ENCODE results near the gene PPP6R1. TPM values are rescaled to one million over a fixed set of nuclear protein-coding genes. Genes with fewer than 3 reads are reported as not detected.
"Not testable (repeated sequence)": the region's sequence is repeated elsewhere in the genome, so short reads cannot be mapped to it uniquely, and the experiment has no call there.

PPP6R1 gene
- total RNA-seq, 1 donor from 2014 or later, result 47.4 TPM

DNA sequence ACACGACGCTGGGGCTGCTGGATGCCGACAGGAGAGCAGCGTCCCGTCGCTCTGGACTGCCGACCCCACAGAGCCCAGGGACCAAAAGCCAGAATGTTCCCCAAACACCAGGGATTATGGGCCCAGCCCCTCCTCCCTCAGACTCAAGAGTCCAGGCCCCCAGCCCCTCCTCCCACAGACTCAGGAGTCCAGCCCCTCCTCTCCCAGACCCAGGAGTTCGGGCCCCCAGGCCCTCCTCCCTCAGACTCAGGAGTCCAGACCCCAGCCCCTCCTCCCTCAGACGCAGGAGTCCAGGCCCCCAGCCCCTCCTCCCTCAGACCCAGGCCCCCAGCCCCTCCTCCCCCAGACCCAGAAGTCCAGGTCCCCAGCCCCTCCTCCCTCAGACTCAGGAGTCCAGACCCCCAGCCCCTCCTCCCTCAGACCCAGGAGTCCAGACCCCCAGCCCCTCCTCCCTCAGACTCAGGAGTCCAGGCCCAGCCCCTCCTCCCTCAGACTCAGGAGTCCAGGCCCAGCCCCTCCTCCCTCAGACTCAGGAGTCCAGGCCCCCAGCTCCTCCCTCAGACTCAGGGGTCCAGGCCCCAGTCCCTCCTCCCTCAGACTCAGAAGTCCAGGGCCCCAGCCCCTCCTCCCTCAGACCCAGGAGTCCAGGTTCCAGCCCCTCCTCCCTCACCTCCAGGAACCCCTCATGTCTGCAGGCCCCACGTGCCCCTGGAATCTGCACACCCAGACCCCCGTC, 34.0 kb downstream of the PPP6R1 start:
- ATAC-seq, result not testable (repeated sequence)

DNA sequence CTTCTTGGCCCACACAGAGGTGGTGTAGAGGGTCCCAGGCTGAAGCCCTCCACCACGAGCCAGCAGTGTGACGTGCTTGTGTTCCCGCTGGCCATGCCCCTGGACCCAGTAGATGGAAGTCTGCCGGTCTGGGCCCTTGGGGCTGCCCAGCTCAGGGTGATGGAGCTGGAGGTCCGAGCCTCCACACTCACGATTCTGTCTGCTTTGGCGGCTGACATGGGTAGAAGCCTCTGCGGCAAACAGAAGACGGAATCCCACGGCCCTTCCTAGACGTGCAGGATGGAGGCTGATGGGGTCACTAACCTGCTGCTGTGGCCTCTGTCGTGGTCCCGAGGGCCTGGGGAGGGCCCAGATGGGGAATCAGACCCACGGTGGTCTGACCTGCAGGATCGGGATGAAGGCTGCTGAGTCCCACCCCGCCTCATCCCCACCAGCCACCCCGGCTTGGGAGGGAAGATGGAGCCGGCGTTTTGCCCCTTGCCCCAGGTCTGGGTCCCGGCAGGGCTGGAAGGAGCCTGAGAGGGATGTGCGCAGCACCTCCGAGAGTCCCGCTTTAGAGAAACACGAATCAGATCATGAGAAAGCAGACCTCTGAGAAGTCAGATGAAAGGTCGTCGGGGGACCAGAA, 34.7 kb downstream of the PPP6R1 start:
- ATAC-seq, result peak; percentile 12

DNA sequence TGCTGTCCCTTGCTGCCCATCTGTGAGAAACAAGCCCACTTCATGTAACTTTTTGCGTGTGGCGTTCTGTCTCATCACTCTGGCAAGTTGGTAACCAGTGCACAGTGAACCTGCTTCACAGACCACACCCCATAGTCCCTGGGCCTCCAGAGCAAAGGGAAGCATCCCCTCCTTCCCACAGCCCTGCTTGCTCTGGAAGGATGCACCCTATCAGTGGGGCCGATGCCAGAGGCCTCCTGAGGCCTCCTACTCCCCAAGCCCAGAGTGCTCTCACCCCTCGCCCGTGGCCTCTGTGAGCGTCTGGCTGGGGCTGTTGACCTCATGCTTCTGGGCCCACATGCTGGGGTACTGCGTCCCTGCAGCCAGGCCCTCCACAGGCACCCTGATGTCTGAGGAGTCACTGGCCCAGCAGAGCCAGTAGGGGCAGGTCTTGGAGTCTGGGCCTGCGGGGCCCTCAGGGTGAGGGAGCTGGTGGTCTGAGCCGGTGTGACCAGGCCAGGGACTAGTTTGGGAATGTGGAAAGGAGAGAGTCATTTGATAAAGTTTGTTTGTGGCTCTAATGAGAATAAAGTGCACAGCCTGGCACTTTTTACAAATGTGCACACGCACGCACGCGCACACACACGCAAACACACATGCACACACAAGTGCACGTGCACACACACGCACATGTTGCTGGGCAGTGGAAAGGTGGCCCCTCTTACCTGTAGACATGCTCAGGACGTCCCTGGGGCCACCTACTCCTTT, 35.4 kb downstream of the PPP6R1 start:
- peak; percentile 9 for ATAC-seq

DNA sequence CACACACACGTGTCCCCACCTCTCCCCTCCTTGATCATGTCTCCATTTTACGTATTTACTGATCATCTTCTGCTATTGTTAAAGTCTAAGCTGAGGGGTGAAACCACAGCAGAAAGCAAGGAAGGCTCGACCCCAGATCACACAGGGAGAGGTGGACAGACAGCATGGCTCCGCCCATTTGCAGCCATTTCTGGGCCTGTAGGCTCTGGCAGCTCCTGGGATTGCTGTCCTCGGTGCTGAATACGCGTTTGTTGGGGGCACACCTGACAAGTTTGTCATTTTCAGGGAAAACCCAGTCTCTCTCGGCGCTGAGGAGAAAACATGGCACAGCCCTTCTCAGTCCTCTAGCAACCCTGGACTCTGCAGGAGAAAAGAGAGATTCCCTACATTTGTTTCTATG, 38.3 kb downstream of the PPP6R1 start:
- ATAC-seq, result no peak

DNA sequence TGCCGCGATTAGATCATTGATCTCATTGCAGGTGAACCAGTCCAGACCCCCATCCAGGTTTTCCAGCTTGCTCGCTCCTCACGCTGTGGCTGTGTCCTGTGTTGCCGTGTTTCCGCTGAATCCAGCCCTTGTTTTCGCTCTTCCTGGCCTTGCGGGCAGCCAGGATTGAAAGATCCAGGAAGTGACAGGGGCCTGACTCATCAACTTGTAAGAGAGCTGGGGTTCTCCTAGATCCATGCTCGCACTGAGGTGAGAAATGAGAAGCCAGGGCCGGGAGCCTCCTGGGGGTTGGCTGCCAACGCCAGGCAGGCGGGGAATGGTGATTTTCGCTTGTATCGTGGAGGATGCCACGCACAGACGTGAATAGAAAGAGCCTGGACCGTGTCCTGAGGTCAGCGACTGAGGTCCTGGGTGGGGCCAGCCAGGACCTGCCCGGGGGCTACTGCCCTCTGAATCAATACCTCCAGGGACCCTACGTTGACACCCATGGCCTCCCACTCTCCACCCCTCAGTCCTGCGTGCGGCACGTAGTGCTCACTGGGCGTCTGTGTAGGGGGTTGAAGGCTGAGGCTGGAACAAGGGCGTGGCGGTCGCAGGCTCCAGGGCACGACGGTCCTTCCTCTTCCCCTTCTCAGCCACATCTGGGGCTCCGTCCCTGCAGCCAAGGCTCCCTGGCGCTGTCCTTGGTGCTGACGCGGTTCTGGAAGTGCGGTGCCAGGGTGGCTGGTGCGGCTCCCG, 42.2 kb downstream of the PPP6R1 start:
- ATAC-seq, result peak; percentile 93

DNA sequence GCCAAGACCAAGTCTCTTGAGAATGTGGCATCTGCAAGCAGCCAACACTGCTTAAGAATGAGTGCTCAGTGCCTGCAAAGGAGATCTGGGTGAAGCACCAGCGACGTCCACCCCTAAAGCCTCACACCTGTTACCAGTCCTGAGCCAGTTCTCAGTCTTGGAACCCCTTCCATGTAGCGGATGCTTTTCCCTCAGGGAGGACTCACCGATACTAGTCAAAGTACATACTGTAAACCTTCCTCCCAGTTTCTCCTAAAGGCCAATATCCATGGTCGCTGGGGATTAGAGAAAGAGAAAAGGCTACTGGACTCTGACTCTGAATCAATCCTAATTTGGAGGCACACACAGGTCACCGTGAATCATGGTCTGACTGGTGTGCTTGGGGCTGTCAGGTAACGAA, 45.3 kb downstream of the PPP6R1 start:
- no peak for ATAC-seq

DNA sequence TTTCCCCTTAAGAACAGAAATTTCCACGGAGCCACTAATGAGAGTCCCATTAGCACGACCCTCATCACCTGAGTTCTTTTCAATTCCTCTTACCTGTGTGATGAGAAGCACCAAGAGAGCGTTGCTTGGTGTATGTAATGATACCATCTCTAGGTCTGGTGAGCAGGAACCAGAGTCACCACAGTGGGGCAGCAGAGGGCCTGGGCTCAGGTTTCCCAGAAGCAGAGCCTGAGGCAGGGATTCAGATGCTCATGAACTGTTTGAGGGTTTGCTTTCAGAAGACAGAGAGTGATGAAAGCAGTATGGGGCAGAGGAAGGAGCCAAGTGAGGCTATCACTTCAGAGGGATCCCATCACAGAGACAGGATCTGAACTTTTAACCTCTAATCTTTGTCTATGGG, 46.4 kb downstream of the PPP6R1 start:
- no peak for ATAC-seq

DNA sequence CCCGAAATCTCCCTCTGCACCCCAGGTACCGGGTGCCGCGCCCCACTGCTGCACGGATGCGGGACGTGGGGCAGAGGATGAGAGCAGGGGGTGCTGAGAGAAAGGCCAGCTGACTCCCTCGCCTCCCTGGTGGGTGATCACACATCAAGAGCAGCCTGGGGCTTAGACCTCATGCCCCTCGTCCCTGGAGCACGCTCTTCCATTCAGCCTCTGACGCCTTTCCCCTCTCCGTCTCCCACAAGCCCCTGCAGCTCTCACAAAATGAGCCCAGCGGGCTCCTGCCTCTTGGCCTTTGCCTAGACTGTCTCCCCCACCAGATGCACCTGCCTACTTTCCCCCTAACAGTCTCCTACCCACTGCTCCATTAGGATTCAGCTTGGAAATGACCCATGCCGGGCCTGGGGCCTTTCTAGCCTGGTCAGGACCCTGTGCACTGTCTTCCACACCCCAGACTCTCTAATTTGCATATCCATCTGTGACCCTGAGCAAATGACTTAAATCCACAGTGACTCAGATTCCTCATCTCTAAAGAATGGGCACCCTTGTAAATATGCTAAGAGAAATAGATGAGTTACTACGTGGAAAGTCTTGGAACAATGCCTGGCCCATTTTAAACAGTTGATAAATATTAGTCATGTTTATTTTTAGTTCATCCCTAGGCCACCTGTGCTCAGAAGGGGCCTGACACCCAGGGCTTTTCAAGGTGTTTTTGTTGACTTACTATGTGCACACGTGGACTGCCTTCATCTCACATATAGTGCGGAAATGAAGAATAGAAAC, 48.9 kb downstream of the PPP6R1 start:
- ATAC-seq, result peak; percentile 79

DNA sequence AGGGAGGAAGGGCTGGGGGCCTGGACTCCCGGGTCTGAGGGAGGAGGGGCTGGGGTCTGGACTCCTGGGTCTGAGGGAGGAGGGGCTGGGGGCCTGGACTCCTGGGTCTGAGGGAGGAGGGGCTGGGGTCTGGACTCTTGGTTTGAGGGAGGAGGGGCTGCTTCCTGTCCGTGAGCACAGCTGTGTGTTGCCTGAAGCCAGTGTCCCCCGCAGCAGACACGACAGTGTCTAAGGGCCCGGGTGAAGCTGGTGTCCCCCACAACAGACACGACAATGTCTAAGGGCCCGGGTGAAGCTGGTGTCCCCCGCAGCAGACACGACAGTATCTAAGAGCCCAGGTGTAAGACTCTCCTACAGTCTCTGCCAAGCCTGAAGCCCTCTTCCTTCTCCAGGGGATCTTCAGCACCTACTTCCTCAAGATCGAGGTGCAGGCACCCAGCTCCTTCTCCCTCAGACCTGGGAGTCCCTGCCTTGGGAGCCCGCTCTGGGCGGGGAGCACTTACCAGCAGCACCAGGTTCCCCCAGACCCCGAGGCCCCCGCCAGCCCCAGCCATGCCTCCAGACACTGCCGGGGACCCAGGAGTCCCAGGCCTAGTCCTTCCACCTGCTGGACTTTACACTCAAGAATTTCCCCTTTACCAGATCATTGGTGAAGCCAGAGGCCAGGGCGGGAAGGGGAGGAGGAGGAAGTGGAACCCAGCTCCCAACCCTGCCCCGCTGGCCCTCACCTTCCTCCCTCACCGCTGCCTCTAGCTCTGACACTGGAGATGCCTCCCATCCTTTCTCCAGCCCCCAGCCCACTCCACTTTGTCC, 49.7 kb downstream of the PPP6R1 start, which contains the start of gene PTPRH:
Gene PTPRH, minus strand, starts transcription at position 622 of the 813 bp plus-strand sequence. Its CDS starts 68 bp downstream, at position 554.
- ATAC-seq, result peak; percentile 56

DNA sequence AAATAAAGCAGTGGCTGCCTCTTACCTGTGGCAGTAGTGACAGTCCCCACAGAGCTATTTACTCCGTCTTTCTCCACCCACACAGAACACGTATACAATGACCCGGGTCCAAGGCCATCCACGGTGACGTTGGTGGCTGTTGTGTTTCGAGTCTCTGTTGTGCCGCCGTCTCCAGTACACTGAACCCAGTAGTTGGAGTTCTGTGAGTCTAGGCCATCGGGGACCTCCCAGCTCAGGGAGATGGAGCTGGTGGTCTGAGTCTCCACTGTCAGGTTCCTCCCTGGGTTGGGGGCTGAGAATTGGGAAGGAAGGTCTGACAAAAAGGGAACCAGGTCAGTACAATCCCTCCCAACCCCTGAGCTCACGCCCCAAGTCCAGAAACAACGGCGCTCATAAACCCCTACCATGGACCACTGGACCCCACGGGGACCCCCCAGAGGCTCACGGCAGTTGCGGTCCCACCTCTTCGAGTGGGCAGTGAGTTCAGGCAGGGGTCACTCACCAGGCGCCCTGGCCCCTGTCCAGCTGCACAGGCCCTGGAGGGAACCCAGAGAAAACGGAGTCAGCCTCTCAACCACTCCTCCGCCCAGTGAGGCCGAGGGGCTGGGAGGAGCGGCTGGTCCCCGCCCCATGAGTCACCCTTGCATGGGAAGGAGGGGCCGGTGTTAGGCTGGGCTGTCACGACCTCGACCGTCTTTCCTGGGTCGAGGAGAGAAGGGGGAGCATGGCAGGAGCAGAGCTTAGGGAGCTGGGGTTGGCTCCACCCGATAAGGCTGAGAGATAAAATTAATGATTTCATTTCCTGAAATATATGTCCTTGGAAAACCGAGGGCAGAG, 51.9 kb downstream of the PPP6R1 start:
- ATAC-seq, result peak; percentile 91

DNA sequence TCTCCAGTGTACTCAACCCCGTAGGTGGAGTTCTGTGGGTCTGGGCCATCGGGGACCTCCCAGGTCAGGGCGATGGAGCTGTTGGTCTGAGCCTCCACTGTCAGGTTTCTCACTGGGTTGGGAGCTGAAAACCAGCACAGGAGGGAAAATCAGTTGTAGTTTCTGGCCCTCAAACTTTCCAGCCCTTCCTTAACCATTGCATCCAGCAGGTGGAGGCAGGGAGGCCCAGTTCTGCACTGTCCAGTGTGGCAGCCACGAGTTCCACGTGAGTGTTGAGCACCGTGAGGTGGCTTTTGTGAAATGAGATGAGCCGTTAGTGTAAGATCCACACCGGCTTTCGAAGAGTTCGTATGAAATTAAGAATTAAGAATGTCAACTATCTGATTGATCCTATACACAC, 56.6 kb downstream of the PPP6R1 start:
- ATAC-seq, result not testable (repeated sequence)

DNA sequence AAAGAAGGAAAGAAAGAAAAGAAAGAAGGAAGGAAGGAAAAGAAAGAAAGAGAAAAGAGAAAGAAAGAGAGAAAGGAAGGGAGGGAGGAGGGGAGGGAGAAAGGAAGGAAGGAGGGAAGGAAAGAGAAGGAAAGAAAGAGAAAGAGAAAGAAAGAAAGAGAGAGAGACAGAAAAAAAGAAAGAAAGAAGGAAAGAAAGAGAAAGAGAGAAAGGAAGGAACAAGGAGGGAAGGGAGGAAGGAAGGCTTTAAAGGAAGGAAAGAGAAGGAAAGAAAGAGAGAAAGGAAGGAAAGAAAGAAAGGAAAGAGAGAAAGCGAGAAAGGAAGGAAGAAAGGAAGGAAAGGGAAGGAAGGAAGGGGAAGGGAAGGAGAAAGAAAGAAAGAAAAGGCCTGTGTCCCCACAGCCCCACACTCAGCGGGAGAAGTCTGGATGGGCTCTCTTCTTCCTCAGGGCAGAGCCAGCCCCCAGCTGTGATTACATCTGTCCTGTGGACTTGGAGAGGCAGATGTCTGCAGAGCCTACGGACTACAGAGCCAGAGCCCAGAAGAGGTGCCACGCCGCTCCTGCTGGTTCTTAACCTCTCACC, 59.1 kb downstream of the PPP6R1 start:
- ATAC-seq, result no peak

DNA sequence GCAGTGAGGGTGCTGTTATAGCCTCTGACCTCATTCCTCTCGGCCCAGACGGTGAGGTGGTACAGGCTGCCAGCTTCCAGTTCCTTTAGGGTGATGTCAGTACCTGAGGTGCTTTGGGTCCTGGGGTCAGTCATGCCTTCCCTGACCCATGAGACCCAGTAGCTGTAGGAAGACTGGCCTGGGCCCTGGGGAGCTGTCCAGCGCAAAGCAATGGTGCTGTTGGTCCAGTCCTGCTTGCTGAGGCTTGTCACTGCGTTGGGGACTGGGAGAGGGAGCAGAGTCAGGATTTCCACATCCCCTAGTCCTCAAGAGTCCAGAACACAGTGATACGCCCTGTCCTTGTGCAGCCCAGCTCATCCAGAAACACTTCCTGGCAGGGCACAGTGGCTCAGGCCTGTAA, 60.2 kb downstream of the PPP6R1 start:
- ATAC-seq, result no peak

DNA sequence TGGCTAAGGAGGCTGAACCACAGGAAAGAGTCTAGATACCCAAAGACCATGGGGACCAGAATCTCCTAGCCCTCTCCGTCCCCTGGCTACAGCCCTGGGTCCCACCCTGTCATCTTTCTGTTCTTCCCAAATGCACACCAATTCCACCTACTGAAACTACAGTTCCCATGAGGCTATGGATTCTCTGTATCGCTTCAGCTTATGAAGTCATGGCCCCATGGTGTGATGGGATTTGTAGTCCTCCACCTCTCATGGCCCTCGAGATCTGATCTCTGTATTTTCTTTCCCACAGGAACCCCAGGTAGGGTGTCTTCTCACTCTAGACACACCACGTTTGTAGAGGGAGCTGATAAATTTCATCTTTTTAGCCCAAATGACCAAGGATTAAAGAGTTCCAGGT, 61.3 kb downstream of the PPP6R1 start:
- ATAC-seq, result no peak

DNA sequence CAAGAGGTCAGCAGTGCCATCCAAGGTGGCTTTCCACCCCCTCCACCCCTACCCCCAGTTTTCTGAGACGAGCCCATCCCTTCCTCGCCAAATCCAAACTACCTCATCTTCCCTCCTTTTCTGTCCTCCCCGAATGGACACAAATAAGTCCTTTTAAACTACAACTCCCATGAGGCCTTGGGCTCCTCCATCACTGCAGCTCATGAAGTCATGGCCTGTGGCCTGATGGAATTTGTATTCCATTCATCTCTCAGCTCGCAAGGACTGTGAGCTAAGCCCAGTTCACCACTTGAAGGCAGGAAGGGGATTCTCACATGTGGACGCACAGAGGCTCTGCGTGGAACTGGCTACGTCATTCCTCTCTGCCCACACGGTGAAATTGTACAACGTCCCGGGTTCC, 62.0 kb downstream of the PPP6R1 start:
- ATAC-seq, result no peak

DNA sequence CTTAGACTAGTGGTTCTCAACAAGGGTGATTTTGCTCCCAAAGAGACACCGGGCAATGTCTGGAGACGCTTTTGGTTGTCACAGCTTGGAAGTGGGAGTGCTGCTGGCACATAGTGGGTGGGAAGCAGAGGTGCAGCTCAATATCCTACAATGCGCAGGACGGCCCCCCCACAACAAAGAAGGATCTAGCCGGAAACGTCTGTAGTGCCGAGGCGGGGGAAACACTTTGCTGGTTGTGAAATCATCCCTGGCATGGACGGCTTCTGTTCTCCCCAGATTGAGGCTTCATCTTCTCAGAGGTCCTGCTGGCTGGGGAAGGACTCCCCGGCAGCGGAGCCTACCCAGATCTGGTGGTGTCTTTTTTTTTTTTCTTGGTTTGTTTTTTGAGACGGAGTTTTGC, 65.3 kb downstream of the PPP6R1 start:
- no peak for ATAC-seq

DNA sequence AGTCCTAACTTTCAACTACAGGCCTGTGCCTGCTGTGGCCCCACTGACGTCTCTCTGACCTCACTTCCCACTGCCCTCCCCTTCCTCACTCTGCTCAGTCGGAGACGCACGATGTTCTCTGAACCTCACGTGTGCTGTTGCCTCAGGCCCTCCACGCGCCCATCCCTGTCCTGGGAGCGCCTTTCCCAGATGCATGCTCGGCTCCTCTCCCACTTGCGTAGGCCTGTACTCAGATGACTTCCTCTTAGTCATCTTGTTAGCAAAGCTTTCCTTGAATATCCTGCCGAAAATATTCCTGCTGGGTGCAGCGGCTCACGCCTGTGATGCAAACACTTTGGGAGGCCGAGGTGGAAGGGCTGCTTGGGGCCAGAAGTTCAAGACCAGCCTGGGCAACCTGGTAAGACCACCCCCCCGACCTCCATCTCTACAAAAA, 69.4 kb downstream of the PPP6R1 start:
- ATAC-seq, result peak; percentile 99

DNA sequence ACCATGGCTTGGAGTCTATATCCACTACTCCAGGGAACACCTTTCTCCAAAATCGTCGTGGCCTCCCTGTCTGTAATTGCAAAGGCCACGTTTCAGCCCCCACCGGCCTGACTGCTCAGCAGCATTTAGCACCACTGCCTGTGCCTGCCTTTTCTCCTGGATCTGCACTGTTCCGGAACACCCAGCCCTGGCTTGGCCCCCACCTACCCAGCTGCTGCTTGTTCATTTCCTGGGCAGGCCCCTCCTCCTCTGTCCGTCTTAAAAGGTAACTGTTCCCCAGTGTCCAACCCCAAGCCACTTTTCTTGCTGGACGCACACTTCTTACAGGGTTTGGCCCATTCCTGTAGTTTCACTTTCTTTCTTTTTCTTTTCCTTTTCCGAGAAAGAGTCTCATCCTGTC, 70.2 kb downstream of the PPP6R1 start:
- peak; percentile 8 for ATAC-seq

DNA sequence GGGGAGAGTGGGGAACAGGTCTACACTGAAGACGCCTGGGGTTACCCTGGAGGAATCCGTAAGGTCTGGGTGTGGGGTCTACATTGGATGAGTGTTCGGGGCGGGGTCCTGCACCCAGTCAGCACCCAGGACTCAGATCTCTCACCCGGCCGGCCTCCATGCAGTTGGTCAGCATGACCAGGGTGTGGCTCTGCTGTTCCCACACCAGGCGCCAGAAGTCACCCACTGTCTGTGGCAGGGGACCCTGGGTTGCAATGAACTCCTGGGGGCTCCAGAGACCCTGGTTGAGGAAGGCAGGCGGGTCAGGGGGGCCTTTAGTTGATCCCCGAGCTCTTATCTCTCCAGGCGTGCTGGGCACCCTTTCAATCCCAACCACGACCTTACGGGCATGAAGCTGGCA, 72.7 kb downstream of the PPP6R1 start:
- ATAC-seq, result no peak

DNA sequence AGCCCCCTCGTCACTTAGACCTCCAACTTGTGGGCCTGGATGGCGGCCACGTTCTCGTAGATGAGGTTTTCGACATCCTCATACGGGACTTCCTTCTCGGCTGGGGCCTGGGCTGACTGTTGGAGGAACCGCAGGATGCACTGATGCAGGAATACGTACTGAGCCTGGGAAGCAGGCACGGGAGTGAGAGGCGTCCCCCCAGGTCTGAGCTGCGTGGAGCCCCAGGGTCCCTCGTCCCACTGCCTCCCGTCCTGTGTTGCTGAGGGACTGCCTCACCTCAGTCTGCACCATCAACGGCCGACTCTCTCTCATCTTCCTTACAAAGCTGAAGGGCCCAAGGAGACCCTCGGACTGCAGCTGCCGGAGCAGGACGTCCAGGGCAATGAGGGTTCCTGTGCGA, 77.1 kb downstream of the PPP6R1 start:
- ATAC-seq, result no peak
